ENCODE data around the gene LIN37. TPM values are rescaled to one million over a fixed set of nuclear protein-coding genes. Genes with fewer than 3 reads are reported as not detected.

The LIN37 gene
- total and polyA plus RNA-seq, 2 experiments from 2014 or later: 4.3 to 6.8 TPM

- Histone ChIP-seq H3K36me3 (ENCODE audit: insufficient read depth) (no peaks in the 10 kb centered on the region), H3F3A (replicated peaks; ENCODE audit: low read depth) (peaks cover 10% of the 10 kb centered on the region; the same call in 1 of the 2 replicates), H3K4me2 (peak overlapping the region; percentile 97), H3K79me2 (replicated peaks; ENCODE audit: insufficient read depth) (peaks cover 21% of the 10 kb centered on the region), H3K27me3 (ENCODE audit: insufficient read depth) (no peaks in the 10 kb centered on the region), H2AFZ (no peak overlapping the region), H4K20me1 (replicated peaks; ENCODE audit: insufficient read depth) (peaks cover 11% of the 10 kb centered on the region), H3K4me3 (peak overlapping the region; percentile 83), H3K4me1 (ENCODE audit: insufficient read depth) (peaks cover 29% of the 10 kb centered on the region), H3K9me2 (ENCODE audit: insufficient read depth) (no peaks in the 10 kb centered on the region), H3K27ac (ENCODE audit: low read depth) (no peak overlapping the region)
- no peak for ATAC-seq
- Mint-ChIP-seq H3K36me3 (ENCODE audit: low read depth) (peaks cover 33% of the 10 kb centered on the region), H3K9me3 (no peaks in the 10 kb centered on the region; the same call in 2 of the 3 replicates), H3K27ac (peak overlapping the region; percentile 65; the same call in 1 of the 2 replicates), H3K4me1 (peaks cover 36% of the 10 kb centered on the region), H3K4me3 (peak overlapping the region; percentile 85), H3K27me3 (ENCODE audit: insufficient read depth, low read depth, poor library complexity) (peaks cover 28% of the 10 kb centered on the region)
- no peak for TF ChIP-seq JUNB (IDR thresholded peaks at IDR 0.05; ENCODE audit: unreplicated experiment)
- TF ChIP-seq ZNF331 (CRISPR knock-in tag; IDR thresholded peaks at IDR 0.05; ENCODE audit: low read depth): no peak
- no peak for TF ChIP-seq ETS1 (IDR thresholded peaks at IDR 0.05)
- no peak for TF ChIP-seq REST (IDR thresholded peaks at IDR 0.05; ENCODE audit: unreplicated experiment)
- TF ChIP-seq ZNF462 (CRISPR knock-in tag; IDR thresholded peaks at IDR 0.05): no peak
- DNase-seq (ENCODE audit: low spot score): peak; percentile 37
Measured at GRCh38 chr19:35718345-35719041, 29.9 kb upstream of the LIN37 start.

Data from GM23338 (cell line).